Fibroblast of villous mesenchyme (primary cell): ENCODE results near the gene PRORP. TPM values are rescaled to one million over a fixed set of nuclear protein-coding genes. Genes with fewer than 3 reads are reported as not detected.
"Not testable (repeated sequence)": the region's sequence is repeated elsewhere in the genome, so short reads cannot be mapped to it uniquely, and the experiment has no call there.

Source experiments
- DNase-seq: peaks from one replicate; pipeline ENCODE4 v3.0.0-alpha.2; 2010; ENCODE audit warnings: low read depth
- H3K4me3 ChIP-seq: 2 replicates; pipeline ENCODE4 v1.5.1; 2011; ENCODE audit warnings: low read depth, mild to moderate bottlenecking, low read length
- CTCF ChIP-seq: IDR thresholded peaks from 2 replicates; pipeline ENCODE4 v1.5.1; 2012; ENCODE audit warnings: low read depth, mild to moderate bottlenecking, low read length; ENCODE audit not compliant: insufficient read depth
- total RNA-seq: library from RNA; depleted of rRNA; stranded (reverse); fragments of >200 nt; gene quantifications from 2 replicates; pipeline ENCODE4 v1.2.3, GENCODE V29; 2012

PRORP gene
- total RNA-seq, 1 donor = 38.0 TPM

- TF ChIP-seq CTCF = no peak
- no peak for DNase-seq
Measured at GRCh38 chr14:35149239-35149638, 26.9 kb downstream of the PRORP start.

DNA sequence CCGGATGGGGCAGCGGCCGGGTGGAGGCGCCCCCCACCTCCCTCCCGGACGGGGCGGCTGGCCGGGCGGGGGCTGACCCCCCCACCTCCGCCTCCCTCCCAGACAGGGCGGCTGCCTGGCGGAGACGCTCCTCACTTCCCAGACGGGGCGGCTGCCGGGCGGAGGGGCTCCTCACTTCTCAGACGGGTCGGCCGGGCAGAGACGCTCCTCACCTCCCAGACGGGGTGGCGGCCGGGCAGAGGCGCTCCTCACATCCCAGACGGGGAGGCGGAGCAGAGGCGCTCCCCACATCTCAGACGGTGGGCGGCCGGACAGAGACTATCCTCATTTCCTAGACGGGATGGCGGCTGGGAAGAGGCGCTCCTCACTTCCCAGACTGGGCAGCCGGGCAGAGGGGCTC, 30.2 kb downstream of the PRORP start:
- DNase-seq, H3K4me3 ChIP-seq: not testable (repeated sequence)

More at GRCh38 chr14:35149239-35149638, 26.9 kb downstream of the PRORP start:
- H3K4me3 ChIP-seq = no peak overlapping the region

- H3K4me3 ChIP-seq = no peak overlapping the region
- DNase-seq = no peak
- no peak for TF ChIP-seq CTCF
Measured at GRCh38 chr14:35154016-35154415, 31.7 kb downstream of the PRORP start.

GRCh38 chr14:35155962-35156361, 33.6 kb downstream of the PRORP start:
- DNase-seq = peak; percentile 53
- H3K4me3 ChIP-seq = no peak overlapping the region
- TF ChIP-seq CTCF = no peak

DNA sequence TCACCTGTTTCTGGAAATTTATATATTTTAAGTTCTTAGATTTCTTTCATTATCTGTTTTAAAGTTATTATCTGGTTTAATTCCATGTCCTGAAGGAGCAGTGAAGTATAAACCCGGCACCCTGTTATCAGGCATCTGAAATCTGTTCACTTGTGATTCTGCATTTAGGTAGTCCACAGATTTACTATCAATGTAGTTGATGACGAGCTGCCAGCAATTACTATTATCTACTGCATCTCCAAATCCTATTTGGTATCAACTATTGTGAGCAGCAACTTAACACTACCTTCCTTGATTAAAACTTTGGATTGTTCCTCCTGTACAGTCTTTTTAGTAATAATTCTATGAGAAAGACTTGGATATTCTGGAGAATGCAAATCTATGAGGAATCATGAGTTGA, 36.1 kb downstream of the PRORP start:
- no peak for TF ChIP-seq CTCF
- DNase-seq = no peak
- H3K4me3 ChIP-seq = no peak overlapping the region

GRCh38 chr14:35158951-35159653, 36.8 kb downstream of the PRORP start:
- DNase-seq = peak; percentile 65
- TF ChIP-seq CTCF = no peak

DNA sequence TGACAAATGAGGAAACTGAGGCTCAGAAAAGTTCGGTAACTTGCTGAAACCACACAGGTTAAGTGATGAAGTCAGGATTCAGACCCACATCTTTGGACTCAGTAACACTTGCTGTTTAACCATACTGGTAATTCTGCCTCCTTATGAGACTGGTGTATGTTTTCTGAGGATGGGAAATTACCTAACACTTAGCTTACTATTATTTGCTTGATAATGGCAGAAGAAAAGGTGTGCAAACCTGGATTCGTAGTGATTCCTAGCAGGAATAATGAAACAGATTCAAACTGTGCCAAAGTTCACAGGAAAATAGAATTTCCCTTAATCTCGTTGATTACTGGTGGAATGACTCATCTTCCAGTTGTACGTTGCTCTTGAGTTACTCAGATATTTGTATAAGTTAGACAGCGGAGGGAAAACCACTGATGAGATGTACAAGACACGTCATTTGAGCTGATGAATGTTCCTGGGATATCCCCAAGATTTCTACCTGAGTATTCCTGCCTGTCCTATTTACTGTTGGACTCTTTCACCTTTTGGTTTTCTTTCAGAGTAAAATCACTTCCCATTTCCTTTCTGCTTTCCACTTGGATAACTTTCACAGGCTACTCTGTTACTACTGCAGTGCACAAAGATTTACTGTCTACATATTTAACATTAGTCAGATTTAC, 37.5 kb downstream of the PRORP start:
- peak; percentile 95 for DNase-seq
- TF ChIP-seq CTCF = no peak
- H3K4me3 ChIP-seq = peak overlapping the region; percentile 17

More at GRCh38 chr14:35158951-35159653, 36.8 kb downstream of the PRORP start:
- no peak overlapping the region for H3K4me3 ChIP-seq
